Peyer's patch (tissue), 4 donors: ENCODE measurements around the gene BCAS3. TPM values are rescaled to one million over a fixed set of nuclear protein-coding genes. Genes with fewer than 3 reads are reported as not detected.

Experiments
- DNase-seq, 3 donors: peaks; one replicate each; pipeline ENCODE4 v3.0.0-alpha.2; 2017 to 2019
- H3K27ac ChIP-seq, 4 donors: fragments of 200-600 bp; sonication (generic); one replicate each; pipeline ENCODE4 v1.5.1; 2016 to 2019
- H3K27me3 ChIP-seq, 2 donors: fragments of 200-600 bp; sonication (generic); one replicate each; pipeline ENCODE4 v1.5.1; 2019
- H3K36me3 ChIP-seq, 3 donors: fragments of 200-600 bp; sonication (generic); one replicate each; pipeline ENCODE4 v1.5.1; 2016 to 2019
- H3K4me1 ChIP-seq, 4 donors: fragments of 200-600 bp; sonication (generic); one replicate each; pipeline ENCODE4 v1.5.1; 2016 to 2019
- H3K4me3 ChIP-seq, 4 donors: fragments of 200-600 bp; sonication (generic); 1 replicate in 3 of 4; 2 replicates in 1 of 4; pipeline ENCODE4 v1.5.1; 2016 to 2019; ENCODE audit warnings: mild to moderate bottlenecking in 1 of 4
- H3K9me3 ChIP-seq, 4 donors: fragments of 200-600 bp; sonication (generic); one replicate each; pipeline ENCODE4 v1.5.1; 2016 to 2019; ENCODE audit warnings: mild to moderate bottlenecking in 1 of 4
- POLR2A ChIP-seq, 2 donors: fragments of 450-650 bp; IDR thresholded peaks; one replicate each; pipeline ENCODE4 v1.5.1; 2017; ENCODE audit warnings: antibody characterized with exemption in 2 of 2, mild to moderate bottlenecking in 2 of 2, moderate library complexity in 2 of 2
- total RNA-seq, 4 donors: library from RNA; depleted of rRNA; stranded (reverse); fragments of >200 nt; gene quantifications; one replicate each; pipeline ENCODE4 v1.1.0, GENCODE V29; 2016
- TF ChIP-seq, protein P1 (sequence below), 6 experiments: fragments of 450-650 bp in 4 of 6; fragments of 200-600 bp in 2 of 6; sonication (generic) in 1 of 6; IDR thresholded peaks; one replicate each; pipeline ENCODE4 v1.5.1; 2017 to 2019; ENCODE audit warnings: antibody characterized with exemption in 6 of 6, mild to moderate bottlenecking in 3 of 6, moderate library complexity in 1 of 6

BCAS3 gene
- total RNA-seq: 100 to 1,000 TPM in 1 of 4 donors, 10 to 100 TPM in 3; 25.7 to 109 (median 57.1) TPM

DNA sequence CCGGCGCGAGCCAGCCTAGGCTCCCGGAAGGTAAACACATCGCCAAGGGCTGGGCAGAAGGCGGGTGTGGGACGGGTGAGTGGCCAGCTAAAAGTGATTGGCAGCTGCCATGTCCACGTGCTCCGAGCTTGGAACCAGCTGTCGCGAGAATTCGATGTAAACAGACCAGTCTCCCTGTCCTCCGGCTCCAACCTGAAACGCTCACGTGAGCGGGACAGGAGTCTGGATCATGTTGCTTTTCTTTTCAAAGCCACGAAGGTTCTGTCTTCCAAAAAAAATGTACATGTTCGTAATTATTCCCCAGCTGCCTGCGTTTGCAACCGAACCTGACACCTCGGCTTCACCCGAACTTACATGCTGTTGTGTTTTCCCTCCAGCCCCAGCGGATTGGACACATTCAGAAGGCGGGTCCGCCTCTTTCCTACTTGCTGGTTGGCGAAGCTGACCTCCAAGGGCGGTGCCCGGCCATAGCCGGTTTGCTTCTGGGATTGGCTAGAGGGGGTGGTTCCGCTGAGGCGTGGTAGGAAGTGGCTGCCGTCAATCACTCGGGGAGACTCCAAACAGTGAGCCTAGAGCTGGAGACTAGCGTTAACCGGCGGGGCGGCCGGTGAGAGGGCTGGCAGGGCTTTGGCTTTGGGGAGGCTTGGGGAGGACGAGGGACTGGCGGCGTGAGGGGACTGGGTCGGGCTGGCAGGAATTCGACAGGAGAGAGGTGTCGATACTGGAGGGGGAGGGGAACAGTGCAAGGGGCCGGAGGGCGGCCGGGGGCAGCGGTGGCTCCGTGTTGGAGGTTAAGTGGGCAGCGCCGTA lies at the start of gene BCAS3:
Gene BCAS3, plus strand, starts transcription at position 544 of the 810 bp plus-strand sequence.
- peaks cover 0 to 13% (median 0%) of the 10 kb centered on the region in 3 donors for H3K36me3 ChIP-seq
- H3K4me3 ChIP-seq: peak within 1 kb of the TSS; percentile 48 to 96 (median 69)
- H3K27ac ChIP-seq: peak within 1 kb of the TSS; percentile 67 to 85 (median 70)
- H3K27me3 ChIP-seq: no peaks in the 10 kb centered on the region
- H3K4me1 ChIP-seq: peaks cover 0 to 7% (median 0%) of the 10 kb centered on the region in 4 donors
- TF ChIP-seq, protein P1, sequence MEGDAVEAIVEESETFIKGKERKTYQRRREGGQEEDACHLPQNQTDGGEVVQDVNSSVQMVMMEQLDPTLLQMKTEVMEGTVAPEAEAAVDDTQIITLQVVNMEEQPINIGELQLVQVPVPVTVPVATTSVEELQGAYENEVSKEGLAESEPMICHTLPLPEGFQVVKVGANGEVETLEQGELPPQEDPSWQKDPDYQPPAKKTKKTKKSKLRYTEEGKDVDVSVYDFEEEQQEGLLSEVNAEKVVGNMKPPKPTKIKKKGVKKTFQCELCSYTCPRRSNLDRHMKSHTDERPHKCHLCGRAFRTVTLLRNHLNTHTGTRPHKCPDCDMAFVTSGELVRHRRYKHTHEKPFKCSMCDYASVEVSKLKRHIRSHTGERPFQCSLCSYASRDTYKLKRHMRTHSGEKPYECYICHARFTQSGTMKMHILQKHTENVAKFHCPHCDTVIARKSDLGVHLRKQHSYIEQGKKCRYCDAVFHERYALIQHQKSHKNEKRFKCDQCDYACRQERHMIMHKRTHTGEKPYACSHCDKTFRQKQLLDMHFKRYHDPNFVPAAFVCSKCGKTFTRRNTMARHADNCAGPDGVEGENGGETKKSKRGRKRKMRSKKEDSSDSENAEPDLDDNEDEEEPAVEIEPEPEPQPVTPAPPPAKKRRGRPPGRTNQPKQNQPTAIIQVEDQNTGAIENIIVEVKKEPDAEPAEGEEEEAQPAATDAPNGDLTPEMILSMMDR (IDR thresholded peaks at IDR 0.05): no peak
- peak; percentile 61 to 92 for TF ChIP-seq POLR2A (IDR thresholded peaks at IDR 0.05)
- peak; percentile 97 to 99 (median 97) for DNase-seq
- H3K9me3 ChIP-seq: no peaks in the 10 kb centered on the region

DNA sequence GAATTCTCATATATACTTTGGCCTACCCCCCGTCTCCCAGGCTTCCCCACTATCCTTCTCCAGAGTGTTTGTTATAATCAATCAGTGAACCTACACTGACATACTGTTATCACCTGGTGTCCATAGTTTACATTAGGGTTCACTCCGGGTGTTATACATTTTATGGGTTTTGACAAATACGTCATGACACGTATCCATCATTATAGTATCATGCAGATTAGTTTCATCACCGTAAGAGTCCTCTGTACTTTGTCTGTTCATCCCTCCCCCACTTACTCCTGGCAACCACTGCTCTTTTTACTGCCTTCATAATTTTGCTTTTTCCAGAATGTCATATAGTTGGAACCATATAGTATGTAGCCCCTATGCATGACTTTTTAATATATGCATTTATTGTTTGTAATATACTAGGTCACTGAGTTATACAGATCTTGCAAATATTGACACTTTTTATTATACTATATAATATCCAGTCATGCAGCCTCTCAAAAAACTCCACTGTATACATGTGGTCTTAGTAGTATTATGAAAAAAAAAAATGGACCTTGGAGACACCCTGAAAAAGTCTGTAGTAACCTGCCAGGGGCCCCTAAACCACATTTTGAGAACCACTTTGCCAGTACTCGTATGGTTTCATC lies 49.3 kb upstream of the BCAS3 start:
- Histone ChIP-seq H3K36me3 (peaks cover 0 to 15% (median 0%) of the 10 kb centered on the region in 3 donors), H3K27me3 (no peaks in the 10 kb centered on the region), H3K9me3 (no peaks in the 10 kb centered on the region), H3K4me3 (no peak overlapping the region), H3K27ac (no peak overlapping the region), H3K4me1 (no peaks in the 10 kb centered on the region)
- TF ChIP-seq POLR2A (IDR thresholded peaks at IDR 0.05): no peak
- TF ChIP-seq, protein P1 (IDR thresholded peaks at IDR 0.05): no peak
- DNase-seq: no peak

DNA sequence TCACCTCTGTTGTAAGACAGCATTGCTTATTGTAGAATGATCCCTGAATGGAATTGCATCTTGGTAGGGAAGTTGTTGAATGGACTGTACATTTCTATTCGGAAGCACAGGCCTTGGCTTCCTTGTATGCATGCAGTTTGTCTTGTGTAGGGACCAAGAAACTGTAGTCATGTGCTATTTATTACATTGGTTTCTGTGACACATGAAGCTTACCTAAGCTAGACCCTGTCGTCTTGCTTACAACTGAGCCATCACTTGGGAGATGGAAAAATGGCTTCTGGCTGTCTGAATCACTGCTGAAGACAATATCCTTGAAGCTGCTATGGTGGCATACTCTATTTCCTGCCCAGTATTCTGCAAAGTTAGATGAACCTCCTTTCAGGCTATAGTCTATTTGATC lies 48.5 kb upstream of the BCAS3 start:
- TF ChIP-seq, protein P1 (IDR thresholded peaks at IDR 0.05): no peak
- TF ChIP-seq POLR2A (IDR thresholded peaks at IDR 0.05): no peak
- Histone ChIP-seq H3K4me1 (no peaks in the 10 kb centered on the region), H3K27ac (no peak overlapping the region), H3K4me3 (no peak overlapping the region), H3K27me3 (no peaks in the 10 kb centered on the region), H3K9me3 (no peaks in the 10 kb centered on the region), H3K36me3 (peaks cover 0 to 18% (median 0%) of the 10 kb centered on the region in 3 donors)
- no peak for DNase-seq

DNA sequence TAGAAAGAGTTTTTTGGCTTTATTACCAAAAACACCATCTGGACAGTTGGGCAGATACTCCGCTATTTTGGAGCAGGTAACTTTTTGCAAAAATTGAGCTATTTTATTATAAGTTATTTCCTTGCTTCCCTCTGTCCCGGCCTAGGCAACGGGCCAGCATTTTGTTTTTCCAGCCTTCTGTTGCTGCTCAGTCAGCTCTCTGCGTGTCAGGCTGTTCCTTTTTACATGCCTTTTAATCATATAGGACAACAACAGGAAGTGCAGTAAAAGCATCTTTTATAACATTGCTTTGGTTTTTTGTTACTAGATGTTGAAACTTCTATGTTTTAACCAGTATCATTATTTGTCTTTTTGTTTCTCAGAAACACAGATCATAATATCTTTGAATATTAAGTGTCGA lies 47.3 kb upstream of the BCAS3 start:
- no peaks in the 10 kb centered on the region for H3K27me3 ChIP-seq
- no peaks in the 10 kb centered on the region for H3K9me3 ChIP-seq
- H3K4me1 ChIP-seq: no peaks in the 10 kb centered on the region
- TF ChIP-seq POLR2A (IDR thresholded peaks at IDR 0.05): no peak
- TF ChIP-seq, protein P1 (IDR thresholded peaks at IDR 0.05): no peak
- H3K36me3 ChIP-seq: peaks cover 0 to 21% (median 0%) of the 10 kb centered on the region in 3 donors
- H3K4me3 ChIP-seq: no peak overlapping the region
- peak overlapping the region in 1 of 4 donors; percentile 35 for H3K27ac ChIP-seq
- no peak for DNase-seq

DNA sequence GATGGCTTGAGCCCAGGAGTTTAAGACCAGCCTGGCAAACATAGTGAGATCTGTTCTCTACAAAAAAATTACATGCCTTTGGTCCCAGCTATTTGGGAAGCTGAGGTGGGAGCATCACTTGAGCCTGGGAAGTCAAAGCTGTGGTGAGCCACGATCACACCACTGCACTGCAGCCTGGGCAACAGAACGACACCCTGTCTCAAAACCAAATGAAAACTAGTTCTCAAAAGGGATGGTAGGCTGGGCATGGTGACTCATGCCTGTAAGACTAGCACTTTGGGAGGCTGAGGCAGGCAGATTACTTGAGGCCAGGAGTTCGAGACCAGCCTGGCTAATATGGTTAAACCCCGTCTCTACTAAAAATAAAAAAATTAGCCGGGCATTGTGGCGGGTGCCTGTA lies 46.5 kb upstream of the BCAS3 start:
- peaks cover 0 to 28% (median 0%) of the 10 kb centered on the region in 3 donors for H3K36me3 ChIP-seq
- H3K4me1 ChIP-seq: no peaks in the 10 kb centered on the region
- no peak overlapping the region for H3K4me3 ChIP-seq
- no peak for DNase-seq
- TF ChIP-seq, protein P1 (IDR thresholded peaks at IDR 0.05): no peak
- TF ChIP-seq POLR2A (IDR thresholded peaks at IDR 0.05): no peak
- H3K27ac ChIP-seq: peak overlapping the region in 1 of 4 donors; percentile 35
- H3K27me3 ChIP-seq: no peaks in the 10 kb centered on the region
- H3K9me3 ChIP-seq: no peaks in the 10 kb centered on the region
